Measurements from ENCODE around the gene LRRFIP1. TPM values are rescaled to one million over a fixed set of nuclear protein-coding genes. Genes with fewer than 3 reads are reported as not detected.
A peak's percentile ranks its signal among the peaks of the same experiment; 100 is the strongest.

LRRFIP1 gene
- polyA plus RNA-seq, 1 donor from 2014 or later = 96.3 TPM

DNA sequence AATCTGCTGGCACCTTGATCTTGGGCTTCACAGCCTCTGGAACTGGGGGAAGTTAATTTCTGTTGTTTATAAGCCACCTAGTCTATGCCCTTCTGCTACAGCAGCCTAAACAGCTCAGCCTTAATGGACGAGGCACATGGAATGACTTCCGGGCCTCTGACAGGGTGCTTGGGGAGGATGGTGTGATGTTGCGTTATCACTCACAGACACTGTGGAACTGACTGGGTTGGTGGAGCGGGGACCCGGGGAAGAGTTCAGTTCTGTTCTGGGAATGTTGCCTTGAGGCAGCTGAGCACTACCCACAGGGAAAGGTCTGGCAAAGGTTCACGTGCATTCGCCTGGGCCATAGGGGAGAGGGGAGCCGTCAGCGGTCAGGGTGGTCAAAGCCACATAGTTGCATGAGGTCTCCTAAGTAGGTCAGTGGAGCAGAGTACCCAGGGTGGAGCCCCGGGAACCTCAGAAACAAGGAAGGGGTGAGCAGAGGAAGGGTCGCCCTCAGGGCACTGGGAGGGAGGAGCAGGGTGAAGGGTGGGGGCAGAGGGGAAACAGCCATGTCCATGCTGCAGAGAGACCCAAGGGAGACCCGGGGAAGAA is 36.2 kb downstream of the LRRFIP1 start:
- peaks cover 13% of the 10 kb centered on the region for H3K79me2 ChIP-seq (replicated peaks; ENCODE audit: insufficient read depth, low read length)
- no peak overlapping the region for H2AFZ ChIP-seq (ENCODE audit: low read depth, low read length)
- no peak overlapping the region for H3K4me2 ChIP-seq (ENCODE audit: low read length)
- H3K36me3 ChIP-seq (ENCODE audit: insufficient read depth, low read length) = no peaks in the 10 kb centered on the region
- TF ChIP-seq EP300 (conservative IDR thresholded peaks at IDR 0.05; ENCODE audit: poor library complexity, severe bottlenecking) (no peak), SMC3 (conservative IDR thresholded peaks at IDR 0.05; ENCODE audit: poor library complexity) (no peak)
- TF ChIP-seq, protein P1, sequence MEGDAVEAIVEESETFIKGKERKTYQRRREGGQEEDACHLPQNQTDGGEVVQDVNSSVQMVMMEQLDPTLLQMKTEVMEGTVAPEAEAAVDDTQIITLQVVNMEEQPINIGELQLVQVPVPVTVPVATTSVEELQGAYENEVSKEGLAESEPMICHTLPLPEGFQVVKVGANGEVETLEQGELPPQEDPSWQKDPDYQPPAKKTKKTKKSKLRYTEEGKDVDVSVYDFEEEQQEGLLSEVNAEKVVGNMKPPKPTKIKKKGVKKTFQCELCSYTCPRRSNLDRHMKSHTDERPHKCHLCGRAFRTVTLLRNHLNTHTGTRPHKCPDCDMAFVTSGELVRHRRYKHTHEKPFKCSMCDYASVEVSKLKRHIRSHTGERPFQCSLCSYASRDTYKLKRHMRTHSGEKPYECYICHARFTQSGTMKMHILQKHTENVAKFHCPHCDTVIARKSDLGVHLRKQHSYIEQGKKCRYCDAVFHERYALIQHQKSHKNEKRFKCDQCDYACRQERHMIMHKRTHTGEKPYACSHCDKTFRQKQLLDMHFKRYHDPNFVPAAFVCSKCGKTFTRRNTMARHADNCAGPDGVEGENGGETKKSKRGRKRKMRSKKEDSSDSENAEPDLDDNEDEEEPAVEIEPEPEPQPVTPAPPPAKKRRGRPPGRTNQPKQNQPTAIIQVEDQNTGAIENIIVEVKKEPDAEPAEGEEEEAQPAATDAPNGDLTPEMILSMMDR (IDR thresholded peaks at IDR 0.05; ENCODE audit: poor library complexity, severe bottlenecking) = no peak
- peak overlapping the region; percentile 22 for H3K9ac ChIP-seq (ENCODE audit: low read length)
- no peaks in the 10 kb centered on the region for H4K20me1 ChIP-seq (ENCODE audit: insufficient read depth)
- H3K27me3 ChIP-seq (ENCODE audit: insufficient read depth, low read depth, low read length) = no peaks in the 10 kb centered on the region
- no peaks in the 10 kb centered on the region for H3K9me3 ChIP-seq (ENCODE audit: low read length)
- no peaks in the 10 kb centered on the region for H3F3A ChIP-seq (ENCODE audit: insufficient read depth, low read length, poor library complexity, severe bottlenecking)
- no peaks in the 10 kb centered on the region for H3K9me2 ChIP-seq (ENCODE audit: insufficient read depth, low read length)
- H3K27ac ChIP-seq (ENCODE audit: low read length) = peak overlapping the region; percentile 49
- no peak overlapping the region for H3K4me3 ChIP-seq (ENCODE audit: low read length)

DNA sequence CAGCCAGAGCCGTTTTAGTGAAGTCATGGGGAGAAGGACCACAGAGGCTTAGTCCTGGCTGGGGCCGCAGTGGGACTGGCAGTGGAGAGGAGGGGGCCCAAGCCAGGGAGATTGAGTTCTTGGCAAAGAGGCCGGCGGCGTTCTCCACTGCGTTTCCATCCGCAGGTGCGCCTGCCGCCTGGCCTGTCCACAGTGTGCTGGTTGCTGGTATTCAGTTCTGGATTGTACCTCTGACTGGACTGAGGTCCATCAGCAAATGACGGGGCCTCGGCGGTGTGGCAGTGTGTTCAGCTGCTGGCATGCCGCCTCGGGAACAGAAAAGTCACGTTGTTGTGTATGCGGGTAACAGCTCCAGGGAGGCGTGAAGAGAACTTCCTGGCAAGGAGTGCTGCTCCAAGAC is 36.8 kb downstream of the LRRFIP1 start:
- Histone ChIP-seq H3K9ac (ENCODE audit: low read length) (no peak overlapping the region), H3K27me3 (ENCODE audit: insufficient read depth, low read depth, low read length) (no peaks in the 10 kb centered on the region), H3K27ac (ENCODE audit: low read length) (no peak overlapping the region), H4K20me1 (ENCODE audit: insufficient read depth) (no peaks in the 10 kb centered on the region), H2AFZ (ENCODE audit: low read depth, low read length) (no peak overlapping the region), H3K4me3 (ENCODE audit: low read length) (no peak overlapping the region), H3K36me3 (ENCODE audit: insufficient read depth, low read length) (no peaks in the 10 kb centered on the region), H3K4me2 (ENCODE audit: low read length) (no peak overlapping the region), H3K9me2 (ENCODE audit: insufficient read depth, low read length) (no peaks in the 10 kb centered on the region), H3K79me2 (replicated peaks; ENCODE audit: insufficient read depth, low read length) (peaks cover 13% of the 10 kb centered on the region), H3K9me3 (ENCODE audit: low read length) (no peaks in the 10 kb centered on the region), H3F3A (ENCODE audit: insufficient read depth, low read length, poor library complexity, severe bottlenecking) (no peaks in the 10 kb centered on the region)
- TF ChIP-seq, protein P2, sequence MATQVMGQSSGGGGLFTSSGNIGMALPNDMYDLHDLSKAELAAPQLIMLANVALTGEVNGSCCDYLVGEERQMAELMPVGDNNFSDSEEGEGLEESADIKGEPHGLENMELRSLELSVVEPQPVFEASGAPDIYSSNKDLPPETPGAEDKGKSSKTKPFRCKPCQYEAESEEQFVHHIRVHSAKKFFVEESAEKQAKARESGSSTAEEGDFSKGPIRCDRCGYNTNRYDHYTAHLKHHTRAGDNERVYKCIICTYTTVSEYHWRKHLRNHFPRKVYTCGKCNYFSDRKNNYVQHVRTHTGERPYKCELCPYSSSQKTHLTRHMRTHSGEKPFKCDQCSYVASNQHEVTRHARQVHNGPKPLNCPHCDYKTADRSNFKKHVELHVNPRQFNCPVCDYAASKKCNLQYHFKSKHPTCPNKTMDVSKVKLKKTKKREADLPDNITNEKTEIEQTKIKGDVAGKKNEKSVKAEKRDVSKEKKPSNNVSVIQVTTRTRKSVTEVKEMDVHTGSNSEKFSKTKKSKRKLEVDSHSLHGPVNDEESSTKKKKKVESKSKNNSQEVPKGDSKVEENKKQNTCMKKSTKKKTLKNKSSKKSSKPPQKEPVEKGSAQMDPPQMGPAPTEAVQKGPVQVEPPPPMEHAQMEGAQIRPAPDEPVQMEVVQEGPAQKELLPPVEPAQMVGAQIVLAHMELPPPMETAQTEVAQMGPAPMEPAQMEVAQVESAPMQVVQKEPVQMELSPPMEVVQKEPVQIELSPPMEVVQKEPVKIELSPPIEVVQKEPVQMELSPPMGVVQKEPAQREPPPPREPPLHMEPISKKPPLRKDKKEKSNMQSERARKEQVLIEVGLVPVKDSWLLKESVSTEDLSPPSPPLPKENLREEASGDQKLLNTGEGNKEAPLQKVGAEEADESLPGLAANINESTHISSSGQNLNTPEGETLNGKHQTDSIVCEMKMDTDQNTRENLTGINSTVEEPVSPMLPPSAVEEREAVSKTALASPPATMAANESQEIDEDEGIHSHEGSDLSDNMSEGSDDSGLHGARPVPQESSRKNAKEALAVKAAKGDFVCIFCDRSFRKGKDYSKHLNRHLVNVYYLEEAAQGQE (IDR thresholded peaks at IDR 0.05; ENCODE audit: borderline replicate concordance) = no peak
- no peak for TF ChIP-seq TAF1 (IDR thresholded peaks at IDR 0.05; ENCODE audit: low read depth)
- no peak for TF ChIP-seq POLR2AphosphoS5 (IDR thresholded peaks at IDR 0.05)
- no peak for TF ChIP-seq EZH2 (IDR thresholded peaks at IDR 0.05; ENCODE audit: borderline replicate concordance, insufficient read depth, low read length, poor library complexity, severe bottlenecking)
- TF ChIP-seq RAD21 (conservative IDR thresholded peaks at IDR 0.05) = no peak
- TF ChIP-seq, protein P1 (IDR thresholded peaks at IDR 0.05; ENCODE audit: poor library complexity, severe bottlenecking) = no peak
- no peak for TF ChIP-seq EP300 (conservative IDR thresholded peaks at IDR 0.05; ENCODE audit: poor library complexity, severe bottlenecking)
- TF ChIP-seq MXI1 (conservative IDR thresholded peaks at IDR 0.05; ENCODE audit: poor library complexity, severe bottlenecking) = no peak
- no peak for TF ChIP-seq SMC3 (conservative IDR thresholded peaks at IDR 0.05; ENCODE audit: poor library complexity)
